HG03045 (cell line): ENCODE data around the gene APOA1.
A peak's percentile ranks its signal among the peaks of the same experiment; 100 is the strongest.

Source experiments
- ATAC-seq: cut with Tn5 transposase; IDR thresholded peaks from one replicate; pipeline ENCODE4 v1.9.1; 2021; ENCODE audit warnings: mild to moderate bottlenecking, moderate library complexity; ENCODE audit not compliant: unreplicated experiment

APOA1 gene

GRCh38 chr11:116859175-116859574, 21.8 kb upstream of the APOA1 start:
- ATAC-seq = no peak

- no peak for ATAC-seq
These were observed 20.5 kb upstream of the APOA1 start for GRCh38 chr11:116857936-116858335.

- ATAC-seq = no peak
These were observed 19.9 kb upstream of the APOA1 start for GRCh38 chr11:116857316-116857715.

- ATAC-seq = no peak
These were observed 19.0 kb upstream of the APOA1 start for GRCh38 chr11:116856423-116856822.

- no peak for ATAC-seq
These were observed 18.0 kb upstream of the APOA1 start for GRCh38 chr11:116855413-116855812.

GRCh38 chr11:116853461-116854073, 16.1 kb upstream of the APOA1 start:
- ATAC-seq = peak; percentile 85

GRCh38 chr11:116852261-116853031, 15.0 kb upstream of the APOA1 start:
- peak; percentile 44 for ATAC-seq

GRCh38 chr11:116851626-116852025, 14.2 kb upstream of the APOA1 start:
- no peak for ATAC-seq

- no peak for ATAC-seq
These were observed 12.1 kb upstream of the APOA1 start for GRCh38 chr11:116849486-116849885.

- ATAC-seq = no peak
These were observed 11.6 kb upstream of the APOA1 start for GRCh38 chr11:116849060-116849459.

- ATAC-seq = no peak
These were observed 10.2 kb upstream of the APOA1 start for GRCh38 chr11:116847612-116848011.

- ATAC-seq = no peak
These were observed 7.3 kb upstream of the APOA1 start for GRCh38 chr11:116844722-116845121.

GRCh38 chr11:116843661-116844060, 6.2 kb upstream of the APOA1 start:
- no peak for ATAC-seq

GRCh38 chr11:116842909-116843308, 5.5 kb upstream of the APOA1 start:
- no peak for ATAC-seq

GRCh38 chr11:116842117-116842516, 4.7 kb upstream of the APOA1 start:
- no peak for ATAC-seq

- no peak for ATAC-seq
These were observed 3.4 kb upstream of the APOA1 start for GRCh38 chr11:116840746-116841296.

- ATAC-seq = no peak
These were observed 2.9 kb upstream of the APOA1 start for GRCh38 chr11:116840224-116840745.

GRCh38 chr11:116838321-116839084, 1.1 kb upstream of the APOA1 start:
- ATAC-seq = no peak

GRCh38 chr11:116836632-116836991, 810 bp downstream of the APOA1 start:
- no peak for ATAC-seq

- ATAC-seq = peak; percentile 66
These were observed 1.4 kb downstream of the APOA1 start for GRCh38 chr11:116835791-116836631.
